Endothelial cell (in vitro differentiated cells): ENCODE results near the gene THYN1. TPM values are rescaled to one million over a fixed set of nuclear protein-coding genes. Genes with fewer than 3 reads are reported as not detected.

ENCODE experiments used
- DNase-seq: peaks from one replicate; pipeline ENCODE4 v3.0.0; 2021; ENCODE audit warnings: low spot score
- H3K27ac Mint-ChIP-seq: one replicate; pipeline ENCODE4 v1.8.0; 2021; ENCODE audit warnings: mixed read lengths, inconsistent platforms; ENCODE audit not compliant: unreplicated experiment
- H3K27me3 Mint-ChIP-seq: one replicate; pipeline ENCODE4 v1.8.0; 2021; ENCODE audit warnings: mild to moderate bottlenecking, moderate library complexity, mixed read lengths, inconsistent platforms; ENCODE audit not compliant: unreplicated experiment
- H3K36me3 Mint-ChIP-seq: one replicate; pipeline ENCODE4 v1.8.0; 2021; ENCODE audit warnings: mild to moderate bottlenecking, low read depth, mixed read lengths, inconsistent platforms; ENCODE audit not compliant: unreplicated experiment
- H3K4me1 Mint-ChIP-seq: one replicate; pipeline ENCODE4 v1.8.0; 2021; ENCODE audit warnings: mild to moderate bottlenecking, mixed read lengths, inconsistent platforms; ENCODE audit not compliant: unreplicated experiment
- H3K4me3 Mint-ChIP-seq: one replicate; pipeline ENCODE4 v1.8.0; 2021; ENCODE audit warnings: mild to moderate bottlenecking, mixed read lengths, inconsistent platforms; ENCODE audit not compliant: unreplicated experiment
- H3K9me3 Mint-ChIP-seq: one replicate; pipeline ENCODE4 v1.8.0; 2021; ENCODE audit warnings: mixed read lengths, inconsistent platforms; ENCODE audit not compliant: unreplicated experiment
- CTCF ChIP-seq: fragments of 200-600 bp; sonication (generic); IDR thresholded peaks from one replicate; pipeline ENCODE4 v1.5.0; 2021; ENCODE audit warnings: antibody characterized with exemption; ENCODE audit not compliant: unreplicated experiment
- total RNA-seq: library from RNA; stranded (reverse); fragmentation: NEBNext Ultra II Directional; extraction: Animal tissue kit (Norgen Biotek cat#: 25700); gene quantifications from one replicate; pipeline ENCODE4 v1.2.1, GENCODE V29; 2021; ENCODE audit not compliant: unreplicated experiment

The THYN1 gene
- total RNA-seq, 1 donor from 2014 or later: 42.5 TPM

- Mint-ChIP-seq H3K27me3 (peaks cover 4% of the 10 kb centered on the region), H3K4me3 (peak overlapping the region; percentile 19), H3K9me3 (no peaks in the 10 kb centered on the region), H3K4me1 (peaks cover 11% of the 10 kb centered on the region), H3K27ac (no peak overlapping the region), H3K36me3 (peaks cover 47% of the 10 kb centered on the region)
- no peak for DNase-seq
- no peak for TF ChIP-seq CTCF
These were observed 15.6 kb downstream of the THYN1 start for GRCh38 chr11:134237557-134237922.

GRCh38 chr11:134236834-134237556, 16.2 kb downstream of the THYN1 start:
- H3K36me3 Mint-ChIP-seq: peaks cover 41% of the 10 kb centered on the region
- no peaks in the 10 kb centered on the region for H3K9me3 Mint-ChIP-seq
- peak overlapping the region; percentile 7 for H3K4me3 Mint-ChIP-seq
- H3K27me3 Mint-ChIP-seq: peaks cover 4% of the 10 kb centered on the region
- no peak overlapping the region for H3K27ac Mint-ChIP-seq
- no peak for DNase-seq
- peaks cover 16% of the 10 kb centered on the region for H3K4me1 Mint-ChIP-seq
- TF ChIP-seq CTCF: no peak

DNA sequence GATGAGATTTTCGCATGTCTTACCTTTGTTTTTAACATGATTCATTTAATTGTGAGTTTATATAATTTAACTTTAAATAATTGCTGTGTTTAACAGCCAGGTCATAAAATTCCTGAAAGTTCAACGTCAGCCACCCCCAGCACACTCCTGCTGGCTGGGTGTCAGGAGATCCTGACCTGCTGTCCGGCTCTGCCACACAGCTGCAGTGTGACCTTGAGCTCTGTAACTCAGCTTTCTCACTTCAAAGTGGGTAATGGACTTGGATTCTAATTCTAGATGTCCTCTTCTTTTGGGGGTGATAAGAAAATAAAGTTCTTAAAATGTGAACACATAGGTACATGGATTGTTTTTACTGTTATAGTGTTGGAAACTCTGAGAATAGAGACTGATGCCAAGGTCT, 17.8 kb downstream of the THYN1 start:
- no peak for DNase-seq
- Mint-ChIP-seq H3K27ac (no peak overlapping the region), H3K4me3 (no peak overlapping the region), H3K27me3 (peaks cover 6% of the 10 kb centered on the region), H3K36me3 (peaks cover 42% of the 10 kb centered on the region), H3K9me3 (no peaks in the 10 kb centered on the region), H3K4me1 (peaks cover 31% of the 10 kb centered on the region)
- no peak for TF ChIP-seq CTCF

DNA sequence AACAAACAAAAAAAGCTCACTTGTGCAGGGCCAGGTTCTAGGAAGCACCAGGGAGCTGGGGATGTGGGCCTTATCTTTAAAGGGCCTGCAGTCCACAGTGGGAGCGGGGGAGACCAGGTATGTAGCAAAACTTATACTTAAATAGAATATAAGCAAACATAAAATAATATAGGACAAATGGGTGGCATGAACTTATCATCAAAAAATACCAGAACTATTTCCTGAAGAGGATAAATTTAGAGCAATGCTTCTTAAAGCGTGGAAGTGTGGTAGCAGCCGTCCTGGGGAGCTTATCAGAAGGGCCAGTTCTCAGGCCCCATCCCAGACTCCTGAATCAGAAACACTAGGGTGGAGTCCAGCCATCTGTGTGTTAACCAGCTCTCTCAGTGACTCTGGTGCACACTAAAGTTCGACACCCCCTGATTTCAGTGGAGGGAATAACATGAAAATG, 19.4 kb downstream of the THYN1 start:
- Mint-ChIP-seq H3K4me3 (no peak overlapping the region), H3K36me3 (peaks cover 41% of the 10 kb centered on the region), H3K4me1 (peaks cover 47% of the 10 kb centered on the region), H3K27ac (no peak overlapping the region), H3K27me3 (peaks cover 8% of the 10 kb centered on the region), H3K9me3 (no peaks in the 10 kb centered on the region)
- DNase-seq: no peak
- no peak for TF ChIP-seq CTCF

DNA sequence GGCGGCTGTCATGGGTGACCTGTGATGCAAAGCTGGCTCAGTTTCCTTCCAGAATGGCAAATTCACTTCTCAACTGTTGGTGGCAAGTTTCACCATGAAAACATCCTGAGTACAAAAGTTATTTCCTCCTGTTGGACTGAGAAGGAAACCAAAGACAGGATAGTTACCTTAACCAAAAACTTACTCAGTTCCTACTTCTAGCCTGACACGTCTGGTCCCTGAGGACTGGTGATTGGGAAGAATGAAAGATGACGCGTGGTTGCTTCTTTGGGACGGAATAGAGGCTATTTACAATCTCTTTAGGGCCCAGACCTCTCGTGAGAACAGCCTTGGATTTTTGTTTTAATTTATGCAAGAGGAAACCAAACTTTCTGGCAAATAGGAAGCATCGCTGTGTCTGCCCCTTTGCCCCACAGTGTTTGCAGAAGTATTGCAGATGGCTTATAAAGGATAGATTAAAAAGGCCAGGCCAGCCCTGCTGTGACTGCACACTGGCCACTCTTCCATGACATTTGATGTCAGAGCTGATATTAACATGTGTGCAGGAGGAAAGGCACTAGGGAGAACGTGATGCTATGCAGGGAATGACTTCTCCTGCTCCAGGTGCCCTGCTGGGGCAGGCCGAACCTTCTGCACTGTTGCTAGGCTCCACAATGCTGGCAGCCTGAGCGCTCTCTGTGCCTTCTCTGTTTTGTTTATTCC, 21.0 kb downstream of the THYN1 start:
- DNase-seq: no peak
- no peak for TF ChIP-seq CTCF
- H3K4me3 Mint-ChIP-seq: peak overlapping the region; percentile 70
- peaks cover 62% of the 10 kb centered on the region for H3K4me1 Mint-ChIP-seq
- H3K36me3 Mint-ChIP-seq: peaks cover 39% of the 10 kb centered on the region
- H3K27ac Mint-ChIP-seq: peak overlapping the region; percentile 62
- no peaks in the 10 kb centered on the region for H3K9me3 Mint-ChIP-seq
- H3K27me3 Mint-ChIP-seq: peaks cover 6% of the 10 kb centered on the region
